NCI-H345 treated with DMSO at 0.1 percent for 48 hours (cell line): ENCODE results near the gene GNAQ.
"Not testable (repeated sequence)": the region's sequence is repeated elsewhere in the genome, so short reads cannot be mapped to it uniquely, and the experiment has no call there.

Experiments used
- DNase-seq: peaks from one replicate; lab custom pipeline; 2025; ENCODE audit not compliant: unreplicated experiment; lab: John Stamatoyannopoulos, UW

The GNAQ gene

DNA sequence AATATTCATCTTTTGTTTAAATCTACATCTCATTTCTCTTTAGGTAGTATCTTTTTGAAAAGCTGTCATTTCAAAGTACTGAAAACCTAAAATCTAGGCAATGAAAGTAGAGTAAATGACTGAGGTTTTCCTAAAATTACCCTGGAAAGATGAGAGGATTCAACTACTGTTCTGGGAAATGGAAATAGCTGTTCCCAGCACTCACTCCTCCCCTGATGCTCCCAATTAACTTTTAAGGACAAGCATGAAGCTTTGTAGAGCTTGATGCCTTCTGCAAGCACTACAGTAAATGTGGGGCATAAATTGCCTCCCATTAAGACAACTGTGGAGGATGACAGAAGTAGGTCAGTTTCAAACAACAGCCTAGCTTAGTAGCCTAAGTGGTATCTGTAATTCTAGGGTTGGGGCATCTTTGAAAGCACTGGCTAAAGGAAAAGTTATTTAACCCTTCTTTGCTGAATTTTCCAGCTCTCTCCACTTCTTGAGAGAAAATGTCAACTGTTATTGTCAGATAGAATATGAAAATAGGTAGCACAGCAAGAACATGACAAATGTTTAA, 283.3 kb downstream of the GNAQ start:
- DNase-seq, result no peak

DNA sequence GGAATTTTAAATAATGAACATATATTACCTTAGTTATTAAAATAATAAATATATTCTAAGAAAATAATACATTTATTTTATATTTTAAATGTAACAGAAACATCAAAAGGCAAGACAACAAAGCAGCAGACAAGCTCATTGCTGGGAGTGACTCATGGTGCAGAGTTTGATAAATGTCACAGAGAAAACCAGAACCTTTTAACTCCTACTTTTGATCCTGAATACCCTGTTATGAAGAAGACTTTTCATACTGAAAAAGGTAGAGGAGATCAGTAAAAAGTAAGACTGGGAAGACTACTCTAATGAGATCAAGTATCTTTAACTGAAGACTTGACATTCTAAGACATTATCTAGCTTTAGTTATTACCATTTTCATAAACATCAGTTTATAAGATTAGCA, 284.4 kb downstream of the GNAQ start:
- no peak for DNase-seq

DNA sequence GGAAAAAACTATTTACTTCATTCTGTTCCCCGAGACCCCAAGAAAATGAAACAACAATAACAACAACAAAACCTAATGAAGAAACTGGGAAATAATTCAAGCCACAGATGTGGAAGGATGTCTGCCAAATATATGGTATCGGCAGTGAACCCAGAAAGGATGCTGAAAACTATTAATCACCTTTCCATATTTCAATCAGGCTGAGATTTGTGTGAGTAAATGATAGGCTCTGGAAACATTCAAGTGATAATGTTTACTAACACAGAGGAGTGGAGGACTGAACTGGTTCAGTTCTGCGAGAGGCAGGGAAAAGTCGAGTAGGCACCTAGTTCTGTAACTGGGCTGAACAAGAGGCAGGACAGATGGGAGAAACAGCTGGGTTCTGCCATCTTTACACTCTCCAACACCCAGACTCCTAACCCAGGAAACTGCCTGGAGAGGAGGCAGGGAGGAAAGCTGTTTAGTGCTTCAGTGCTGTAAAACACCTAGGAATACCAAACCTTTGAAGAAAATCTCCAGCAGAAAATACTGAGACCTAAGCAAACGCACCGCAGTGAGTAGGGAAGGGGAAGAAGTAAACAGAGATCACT, 286.7 kb downstream of the GNAQ start:
- no peak for DNase-seq

DNA sequence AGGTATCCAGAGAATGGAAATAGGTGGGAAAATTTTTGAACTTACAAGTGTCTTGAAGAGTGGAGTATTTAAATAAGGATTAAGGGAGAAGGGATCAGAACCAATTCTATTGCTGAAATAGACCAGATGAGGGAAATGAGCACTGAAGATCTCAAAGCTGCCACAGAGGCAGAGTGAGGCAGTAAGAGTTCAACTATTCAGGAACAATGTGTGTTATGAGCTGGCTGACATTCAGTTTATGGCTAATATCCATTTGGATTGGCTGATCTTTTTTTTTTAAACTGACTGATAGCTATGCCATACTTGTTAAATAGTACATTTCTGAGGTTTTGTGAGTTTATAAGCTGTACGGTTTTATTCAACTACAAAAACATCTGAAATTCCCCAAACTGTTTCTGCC, 288.2 kb downstream of the GNAQ start:
- no peak for DNase-seq

DNA sequence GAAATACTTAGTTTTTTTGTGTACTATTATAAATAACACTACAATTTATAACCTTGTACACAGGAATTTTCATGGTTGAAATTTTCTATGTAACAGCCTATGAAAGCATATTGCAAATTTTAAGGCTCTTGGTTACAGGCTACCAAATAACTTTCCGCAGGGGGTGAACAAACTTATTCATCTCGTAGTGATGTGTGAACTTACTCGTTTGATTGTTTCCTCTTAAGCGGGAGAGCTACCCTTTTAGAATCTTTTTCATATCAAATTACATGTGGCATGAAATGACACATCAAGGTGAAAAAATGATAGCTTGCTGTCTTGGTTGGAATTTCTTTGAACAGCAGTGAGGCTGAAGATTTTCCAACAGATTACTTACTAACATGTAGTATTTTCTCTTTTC, 292.7 kb downstream of the GNAQ start:
- no peak for DNase-seq

DNA sequence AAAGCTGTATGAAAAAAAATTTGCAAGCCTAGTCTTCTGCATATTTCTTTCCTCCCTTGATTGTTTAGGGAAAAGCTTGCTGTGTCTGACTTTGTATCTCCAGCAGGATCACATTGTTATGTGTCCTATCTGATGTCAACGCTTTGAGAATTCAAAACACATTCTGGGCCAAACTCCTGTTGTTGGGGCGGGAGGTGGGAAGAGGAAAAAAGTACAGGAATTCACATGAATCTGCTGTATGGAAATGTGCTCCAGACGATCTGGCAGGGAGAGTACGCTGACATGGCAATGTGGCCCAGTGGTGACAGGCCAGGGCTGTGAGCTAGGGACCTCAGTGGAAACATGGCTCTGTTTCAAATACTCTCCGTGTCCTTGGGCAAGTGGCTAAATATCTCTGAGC, 296.1 kb downstream of the GNAQ start:
- DNase-seq, result no peak

DNA sequence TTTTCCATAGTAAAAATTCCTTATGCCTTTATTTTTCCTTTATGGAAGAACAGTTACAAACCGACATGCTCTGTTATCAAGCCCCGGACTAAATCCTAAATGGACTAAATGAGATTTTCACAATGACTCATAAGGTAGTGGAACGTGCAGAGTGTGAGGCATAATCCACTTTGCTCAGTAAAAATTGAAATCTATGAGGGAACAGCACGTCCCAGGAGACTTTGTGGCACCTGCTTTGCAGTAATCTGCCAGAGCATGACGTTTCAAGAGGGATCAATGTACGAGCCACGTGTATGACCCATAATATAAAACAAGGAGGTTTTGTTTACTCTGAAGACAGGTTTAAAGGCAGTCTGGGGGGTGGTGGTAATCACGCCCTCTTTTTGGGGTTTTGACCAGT, 299.7 kb downstream of the GNAQ start:
- peak; percentile 81 for DNase-seq

DNA sequence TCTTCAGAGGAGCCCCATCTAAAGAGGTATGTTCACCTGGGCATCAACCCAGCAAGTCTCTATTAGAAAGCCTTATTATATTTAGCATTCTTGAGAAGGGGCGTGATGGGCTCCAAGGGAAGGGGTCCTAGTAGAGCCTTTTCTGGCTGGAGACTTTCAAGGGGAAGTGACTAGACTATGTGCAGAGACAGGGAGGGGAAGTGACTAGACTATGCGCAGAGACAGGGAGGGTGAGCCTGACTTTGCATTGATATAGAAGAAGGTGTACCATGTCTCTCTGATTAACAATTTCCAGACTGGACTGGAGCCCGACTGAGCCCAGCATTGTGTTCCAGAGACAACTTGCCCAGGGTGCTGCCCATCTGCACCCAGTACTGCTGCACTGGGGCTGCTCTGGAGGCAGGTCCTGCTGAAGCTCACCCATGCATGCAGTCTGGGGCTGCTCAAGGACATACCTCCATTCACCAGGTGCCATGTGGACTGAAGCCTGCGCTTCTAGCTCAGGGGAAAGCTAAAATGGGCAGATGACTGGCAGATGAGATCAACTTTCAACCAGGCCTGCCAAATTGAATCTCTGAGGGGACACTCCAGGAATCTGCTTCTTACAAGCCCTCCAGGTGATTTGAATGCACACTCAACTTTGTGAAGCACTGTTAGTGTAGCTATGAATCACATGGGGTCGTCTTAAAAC, 300.5 kb downstream of the GNAQ start:
- no peak for DNase-seq

DNA sequence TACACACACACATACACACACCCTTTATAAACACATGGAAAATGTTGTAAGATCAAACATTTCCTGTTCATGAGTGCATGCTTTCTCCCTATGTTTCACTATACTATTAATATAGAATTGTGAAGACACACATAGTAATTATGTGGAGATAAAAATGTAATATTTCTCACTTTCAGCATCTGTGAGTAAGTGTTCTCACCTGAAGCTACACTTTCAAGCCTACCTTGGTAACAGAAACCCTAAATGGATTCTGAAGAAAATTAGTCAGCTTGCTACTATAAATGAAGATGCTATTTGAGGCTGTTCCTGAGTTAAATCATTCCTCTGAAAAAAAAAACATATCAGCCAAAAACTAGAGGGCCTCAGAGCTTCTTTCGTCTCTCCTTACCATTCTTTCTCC, 302.4 kb downstream of the GNAQ start:
- no peak for DNase-seq

DNA sequence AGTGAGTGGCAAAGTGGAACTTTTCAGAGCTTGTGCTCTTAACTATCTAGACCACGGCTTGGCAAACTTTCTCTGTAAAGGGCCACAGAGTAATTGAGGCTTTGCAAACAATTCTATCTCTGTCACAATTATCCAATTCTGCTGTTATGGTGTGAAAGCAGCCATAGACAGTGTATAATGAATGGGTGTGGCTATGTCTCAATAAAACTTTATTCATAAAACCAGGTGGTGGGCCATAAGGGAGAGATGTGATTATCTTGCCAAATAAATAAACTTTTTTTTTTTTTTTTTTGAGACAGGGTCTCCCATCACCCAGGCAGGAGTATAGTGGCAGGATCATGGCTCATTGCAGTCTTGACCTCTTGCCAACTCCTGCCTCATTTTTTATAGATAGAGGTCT, 304.8 kb downstream of the GNAQ start:
- no peak for DNase-seq

DNA sequence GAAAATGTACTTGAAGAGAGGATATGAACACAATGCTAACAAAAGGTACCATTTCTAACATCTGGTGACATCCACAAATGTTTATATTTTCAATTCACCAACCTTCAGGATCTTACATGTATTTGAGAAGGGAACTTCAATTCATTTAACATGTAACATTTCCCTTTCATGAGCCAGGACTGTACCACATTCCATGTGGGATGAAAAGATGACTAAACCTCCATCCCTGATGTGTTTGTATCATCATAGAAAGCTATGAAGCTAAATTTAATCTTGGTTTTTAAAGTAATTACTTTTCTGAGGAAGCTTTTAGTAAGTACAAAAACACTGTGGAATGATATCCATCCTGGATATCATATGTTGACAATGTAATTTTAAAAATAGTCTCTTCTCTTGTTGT, 305.3 kb downstream of the GNAQ start:
- no peak for DNase-seq

DNA sequence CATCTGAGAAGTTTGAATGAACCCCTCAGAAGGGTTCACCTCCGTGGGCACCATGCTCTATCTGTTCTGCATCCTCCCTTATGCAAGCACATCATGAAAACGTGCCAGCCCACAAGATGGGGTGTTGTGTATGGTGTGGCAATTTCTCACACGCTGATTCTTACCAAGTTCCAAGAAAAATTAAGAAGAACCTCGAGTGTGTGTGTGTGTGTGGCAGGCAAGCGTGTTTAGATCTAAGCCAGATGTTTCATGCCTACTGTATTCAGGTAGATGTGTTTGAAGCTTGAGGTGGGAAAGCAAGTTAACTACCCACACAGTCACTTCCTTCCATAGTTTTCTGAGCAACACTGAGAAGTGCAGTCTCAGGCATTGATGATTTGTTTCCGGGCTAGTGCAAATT, 305.8 kb downstream of the GNAQ start:
- DNase-seq, result no peak

DNA sequence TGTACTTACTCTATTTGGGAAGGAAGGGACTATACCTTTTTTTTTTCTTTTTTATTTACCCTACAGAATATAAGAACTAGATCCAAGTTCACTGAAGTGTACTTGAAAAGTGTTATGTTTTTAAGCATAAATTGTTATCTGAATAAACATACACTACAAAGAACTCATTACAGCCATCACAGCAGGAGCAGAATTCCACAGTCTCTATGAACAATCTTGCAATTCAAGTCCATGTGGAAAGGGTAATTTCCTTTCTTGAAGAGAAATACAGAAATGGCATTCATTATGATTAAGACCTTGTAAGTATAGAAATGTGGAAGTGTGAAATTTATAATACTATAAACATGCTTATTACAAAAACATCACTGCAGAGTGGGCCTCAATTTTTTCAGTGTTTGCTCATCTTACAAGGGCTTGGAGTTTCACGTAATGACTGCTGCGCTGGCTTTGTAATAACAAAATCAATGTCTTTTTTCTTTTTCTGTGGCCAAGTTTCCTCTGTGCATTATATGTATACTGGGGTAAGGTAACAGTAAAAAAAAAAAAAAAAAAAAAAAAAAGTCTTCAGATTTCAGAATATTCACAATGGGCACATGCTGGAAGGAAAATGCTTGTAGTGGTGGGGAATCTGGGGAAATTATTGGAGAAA, 306.4 kb downstream of the GNAQ start:
- DNase-seq, result no peak

DNA sequence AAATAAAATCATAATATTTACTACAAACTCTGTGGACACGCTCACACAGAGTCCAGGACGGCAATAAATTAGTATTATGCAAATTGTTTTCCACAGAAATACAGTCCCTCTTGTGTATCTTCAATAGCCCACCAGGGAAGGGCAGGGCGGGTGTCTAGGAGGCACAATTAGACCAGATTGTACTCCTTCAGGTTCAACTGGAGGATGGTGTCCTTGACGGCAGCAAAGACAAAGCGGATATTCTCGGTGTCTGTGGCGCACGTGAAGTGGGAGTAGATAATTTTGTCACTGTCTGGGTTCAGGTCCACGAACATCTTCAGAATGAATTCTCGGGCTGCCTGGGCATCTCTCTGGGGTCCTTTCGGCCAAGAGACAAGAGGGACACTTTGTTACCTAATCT, 310.5 kb downstream of the GNAQ start:
- DNase-seq, result not testable (repeated sequence)

DNA sequence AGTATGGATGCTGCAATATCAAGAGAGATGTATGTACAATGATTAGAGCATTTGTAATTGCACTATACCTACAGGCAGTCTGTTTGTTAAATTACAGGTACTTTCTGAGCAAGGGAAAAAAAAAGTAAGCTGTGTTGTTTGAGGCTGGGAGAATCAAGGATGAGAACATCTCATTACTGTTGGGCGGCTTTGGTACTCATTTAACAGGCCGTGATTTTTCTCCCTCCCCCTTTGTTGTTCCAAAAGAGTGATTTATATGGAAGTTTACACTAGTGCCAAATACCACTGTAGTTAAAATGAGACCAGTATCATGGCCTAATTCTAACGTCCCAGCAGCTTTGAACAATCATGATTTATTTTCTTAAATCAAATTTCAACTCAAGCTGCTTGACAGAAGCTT, 312.3 kb downstream of the GNAQ start:
- DNase-seq, result no peak

DNA sequence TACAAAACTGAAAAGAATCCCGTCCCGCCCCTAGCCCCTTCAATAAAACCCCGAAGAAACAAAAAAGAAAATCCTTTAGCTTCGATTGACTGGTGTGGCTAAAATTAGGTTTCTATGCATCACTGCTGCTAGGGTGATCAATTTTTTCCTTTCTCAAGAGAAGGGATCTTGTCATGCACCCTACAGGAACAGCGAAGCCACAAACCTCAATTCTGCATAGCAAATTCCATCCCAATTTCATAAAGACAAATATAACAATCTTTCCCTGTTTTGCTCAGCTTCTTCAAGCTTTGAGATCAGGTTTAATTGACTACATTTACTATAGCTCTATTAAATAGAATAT, 313.3 kb downstream of the GNAQ start:
- not testable (repeated sequence) for DNase-seq

DNA sequence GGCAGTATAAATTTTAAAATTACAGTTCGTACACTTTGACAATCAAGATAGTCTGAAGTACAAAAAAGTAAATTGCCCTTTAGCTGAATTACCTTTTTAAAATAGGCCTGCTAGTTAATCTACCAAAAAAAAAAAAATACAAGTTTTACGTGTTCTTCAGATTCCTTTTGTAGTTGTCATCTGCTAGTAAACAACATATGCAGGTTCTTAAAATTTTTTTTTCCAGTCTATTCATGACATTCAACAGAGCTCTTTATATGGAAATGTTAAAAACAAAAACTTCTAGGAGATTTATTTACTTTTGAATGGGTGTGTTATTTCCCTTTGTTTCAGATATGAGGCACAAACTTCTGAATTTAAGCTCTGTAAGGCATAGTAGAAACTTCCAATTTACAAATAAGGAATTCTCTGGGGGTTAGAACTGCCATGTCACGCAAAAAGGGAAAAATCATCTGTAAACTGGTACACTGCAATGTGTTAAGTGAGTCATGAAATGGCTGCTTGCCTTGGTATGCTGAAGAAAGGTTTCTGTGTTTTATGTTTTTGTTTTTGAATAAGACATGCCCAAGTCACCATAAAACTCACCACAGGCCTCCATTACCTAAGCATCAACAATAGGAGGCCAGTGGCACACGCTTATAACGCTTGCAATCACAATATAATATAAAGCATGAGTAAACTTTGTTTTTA, 313.9 kb downstream of the GNAQ start:
- DNase-seq, result not testable (repeated sequence)

DNA sequence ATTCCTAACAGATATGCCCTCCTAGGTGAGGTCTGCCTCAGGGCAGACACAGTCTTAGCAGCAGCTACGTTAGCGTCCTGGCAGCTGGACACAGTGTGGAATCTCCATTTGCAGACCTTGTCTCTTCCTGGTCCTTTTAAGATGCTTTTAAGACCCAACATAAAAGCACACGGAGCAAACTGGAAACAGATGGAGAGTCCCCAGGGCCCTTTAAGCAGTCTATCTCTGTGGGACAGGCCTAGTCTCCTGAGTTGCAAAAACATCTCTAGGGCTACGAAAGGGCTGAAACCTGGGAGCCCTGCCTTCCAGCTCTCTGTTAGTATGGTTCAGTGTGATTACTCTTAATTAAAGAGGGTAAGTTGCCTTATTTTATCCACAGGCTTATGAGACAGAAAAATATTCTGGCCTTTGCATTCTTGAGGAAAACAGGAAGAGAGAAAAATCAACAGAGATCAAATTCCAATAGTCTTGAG, 317.5 kb downstream of the GNAQ start:
- DNase-seq, result no peak

DNA sequence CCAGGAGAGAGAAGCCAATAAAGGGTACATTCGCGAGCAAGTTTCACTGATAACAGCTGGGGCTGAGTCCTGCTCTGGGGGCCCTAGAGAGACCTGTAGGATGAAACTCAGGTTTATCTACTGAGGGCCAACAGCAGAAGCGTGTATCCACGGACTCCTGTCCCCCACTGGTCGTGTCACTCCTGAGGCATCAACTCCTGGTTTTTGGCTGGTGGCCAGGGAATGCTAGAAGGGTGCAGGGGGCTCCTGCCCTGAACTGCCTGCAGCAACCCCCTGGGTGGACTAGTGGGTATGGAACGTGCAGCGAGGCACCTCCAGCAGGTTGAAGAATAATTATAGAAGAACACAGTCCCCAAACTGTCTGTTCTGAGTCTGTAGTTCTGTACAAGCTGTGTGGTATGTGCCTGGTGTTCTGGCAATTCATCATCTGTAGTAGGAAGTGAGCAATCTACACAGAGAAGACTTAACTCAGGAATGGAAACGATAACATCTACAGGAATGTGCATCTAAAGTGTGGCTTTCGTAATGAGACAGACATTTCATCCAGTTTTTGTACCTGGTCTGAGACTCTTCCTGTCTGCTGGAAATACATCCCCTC, 319.0 kb downstream of the GNAQ start:
- DNase-seq, result no peak

DNA sequence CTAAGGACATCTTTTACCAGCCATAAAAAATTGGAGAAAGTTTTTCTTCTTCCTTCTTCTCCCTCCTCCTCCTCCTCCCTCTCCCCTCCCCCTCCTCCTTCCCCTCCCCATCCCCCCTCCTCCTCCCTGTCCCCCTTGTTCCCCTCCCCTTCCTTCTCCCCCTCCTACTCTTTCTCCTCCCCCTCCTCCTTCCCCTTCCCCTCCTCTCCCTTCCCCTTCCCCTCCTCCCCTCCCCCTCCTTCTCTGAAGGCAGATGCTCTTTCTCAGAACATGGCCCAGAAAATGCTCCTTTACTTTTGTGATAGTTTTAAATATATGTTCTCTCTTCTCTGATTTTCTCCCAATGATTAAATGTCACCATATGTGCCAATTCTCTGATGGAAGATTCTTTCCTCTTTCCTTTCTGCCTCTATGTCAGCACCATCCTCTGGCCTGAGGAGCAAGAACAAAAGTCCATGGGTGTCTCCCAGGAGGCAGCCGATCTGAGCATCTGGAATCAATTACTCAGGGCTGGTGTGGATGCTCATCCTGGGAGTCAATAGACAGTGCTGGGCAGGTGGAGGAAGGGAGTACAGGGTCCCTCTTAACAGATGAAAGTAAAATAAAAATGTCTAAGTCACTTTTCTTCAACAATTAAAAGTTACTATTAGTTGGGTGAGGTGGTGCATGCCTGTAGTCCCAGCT, 320.5 kb downstream of the GNAQ start:
- no peak for DNase-seq

DNA sequence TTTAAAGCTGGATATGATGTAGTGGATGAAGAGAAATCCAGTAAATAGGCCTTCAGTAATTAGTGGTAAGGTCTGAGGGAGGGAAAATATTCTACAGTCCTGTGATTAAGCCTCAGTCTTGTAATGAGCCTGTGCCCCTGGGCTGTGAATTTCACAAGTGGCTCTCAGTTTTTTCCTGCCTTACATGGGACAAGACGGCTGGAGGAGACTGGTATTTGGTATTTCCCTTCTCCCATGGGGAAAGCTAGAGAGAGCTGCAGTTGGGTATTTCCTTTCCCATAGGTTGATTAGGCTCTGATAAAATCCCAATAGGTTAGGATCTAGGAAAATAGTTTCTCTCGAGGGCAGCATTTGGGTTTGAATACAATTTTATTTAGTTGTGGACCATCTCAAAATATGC, 321.3 kb downstream of the GNAQ start:
- no peak for DNase-seq
